H1 (cell line): ENCODE results near the gene NT5DC3. TPM values are rescaled to one million over a fixed set of nuclear protein-coding genes. Genes with fewer than 3 reads are reported as not detected.
A peak's percentile ranks its signal among the peaks of the same experiment; 100 is the strongest.

ENCODE experiments used
- CTCF ChIA-PET: fragments of 300-600 bp; sonication (Branson Sonifier 250); formaldehyde crosslinking; loops from one replicate; lab custom pipeline; 2021; ENCODE audit not compliant: partially characterized antibody; lab: Charles Lee
- POLR2A ChIA-PET: fragments of 300-600 bp; sonication (Branson Sonifier 250); formaldehyde crosslinking; loops from one replicate; lab custom pipeline; 2021; ENCODE audit warnings: inconsistent platforms; ENCODE audit not compliant: partially characterized antibody; lab: Charles Lee
- DNase-seq, 2 experiments: peaks; one replicate each; pipeline versions ENCODE4 v3.0.0 to v3.0.0-alpha.2; 2010 to 2022; ENCODE audit warnings: low spot score in 2 of 2, low read depth in 1 of 2, mixed read lengths in 1 of 2
- FAIRE-seq: peaks from 2 replicates; lab custom pipeline; 2011; peaks lifted over from hg19 to GRCh38; lab: Jason Lieb, UNC
- H2AFZ ChIP-seq: 2 replicates; pipeline ENCODE4 v1.8.1; 2012; ENCODE audit warnings: low read length, inconsistent platforms
- H2AK5ac ChIP-seq: 2 replicates; pipeline ENCODE4 v1.6.1; 2013; ENCODE audit warnings: low read depth, low read length
- H2BK120ac ChIP-seq: replicated peaks from 2 replicates; pipeline ENCODE3; 2013; ENCODE audit warnings: low read depth, low read length, inconsistent platforms
- H2BK12ac ChIP-seq: 2 replicates; pipeline ENCODE4 v1.6.1; 2013; ENCODE audit warnings: low read depth, low read length
- H2BK15ac ChIP-seq: 2 replicates; pipeline ENCODE4 v1.6.1; 2013; ENCODE audit warnings: low read length
- H2BK20ac ChIP-seq: 2 replicates; pipeline ENCODE4 v1.6.1; 2013; ENCODE audit warnings: low read length
- H2BK5ac ChIP-seq: 2 replicates; pipeline ENCODE4 v1.6.1; 2013; ENCODE audit warnings: low read depth, low read length
- H3K14ac ChIP-seq: 2 replicates; pipeline ENCODE4 v1.6.1; 2013; ENCODE audit warnings: inconsistent platforms; ENCODE audit not compliant: insufficient read length
- H3K18ac ChIP-seq: 2 replicates; pipeline ENCODE4 v1.6.1; 2013; ENCODE audit warnings: low read length; ENCODE audit errors: extremely low read depth
- H3K23ac ChIP-seq: 2 replicates; pipeline ENCODE4 v1.6.1; 2013; ENCODE audit warnings: inconsistent platforms; ENCODE audit not compliant: insufficient read length
- H3K23me2 ChIP-seq: 2 replicates; pipeline ENCODE4 v1.6.1; 2013; ENCODE audit warnings: low read depth, low read length
- H3K27ac ChIP-seq: 2 replicates; pipeline ENCODE4 v1.6.1; 2011; ENCODE audit warnings: low read depth, low read length, inconsistent platforms
- H3K27me3 ChIP-seq, 4 experiments: replicated peaks in 1 of 4; 1 replicate in 1 of 4; 2 replicates in 3 of 4; pipeline versions ENCODE4 v1.6.1 to v1.8.1; 2011 to 2013; ENCODE audit warnings: low read length in 3 of 4, mild to moderate bottlenecking in 3 of 4, inconsistent platforms in 2 of 4, mixed read lengths in 2 of 4, moderate library complexity in 1 of 4; ENCODE audit not compliant: control insufficient read depth in 3 of 4, insufficient read depth in 3 of 4; ENCODE audit errors: extremely low read depth in 1 of 4
- H3K36me3 ChIP-seq, 4 experiments: 2 replicates each; pipeline versions ENCODE4 v1.6.1 to v1.8.1; 2011 to 2013; ENCODE audit warnings: mild to moderate bottlenecking in 4 of 4, low read length in 3 of 4, moderate library complexity in 2 of 4, control low read depth in 1 of 4, inconsistent platforms in 1 of 4; ENCODE audit not compliant: insufficient read depth in 4 of 4, control insufficient read depth in 2 of 4
- H3K4ac ChIP-seq: replicated peaks from 2 replicates; pipeline ENCODE3; 2013; ENCODE audit warnings: low read length, low read depth, mixed read lengths, inconsistent platforms; ENCODE audit not compliant: insufficient read length
- H3K4me1 ChIP-seq, 4 experiments: replicated peaks in 1 of 4; 1 replicate in 1 of 4; 2 replicates in 3 of 4; pipeline versions ENCODE4 v1.6.1 to v1.8.1; 2011 to 2013; ENCODE audit warnings: low read length in 3 of 4, inconsistent platforms in 2 of 4, mixed read lengths in 1 of 4; ENCODE audit not compliant: insufficient read depth in 4 of 4, control insufficient read depth in 3 of 4
- H3K4me2 ChIP-seq, 2 experiments: 2 replicates each; pipeline versions ENCODE4 v1.6.1 to v1.8.1; 2011 to 2013; ENCODE audit warnings: low read depth in 2 of 2, low read length in 2 of 2, control low read depth in 1 of 2, inconsistent platforms in 1 of 2, mild to moderate bottlenecking in 1 of 2; ENCODE audit not compliant: insufficient read depth in 1 of 2
- H3K4me3 ChIP-seq, 4 experiments: fragments of 200-600, 300-600 bp in 1 of 4; sonication (generic), shearing (Covaris generic), sonication (Bioruptor Twin) in 1 of 4; 2 replicates each; pipeline versions ENCODE4 v1.5.1 to v1.8.1; 2011 to 2016; ENCODE audit warnings: low read length in 4 of 4, low read depth in 3 of 4, control low read depth in 2 of 4, inconsistent platforms in 2 of 4, mild to moderate bottlenecking in 2 of 4, mixed read lengths in 1 of 4, moderate library complexity in 1 of 4; ENCODE audit not compliant: insufficient read depth in 2 of 4; ENCODE audit errors: extremely low read depth in 1 of 4
- H3K56ac ChIP-seq: replicated peaks from 2 replicates; pipeline ENCODE3; 2013; ENCODE audit warnings: low read depth, mild to moderate bottlenecking, mixed read lengths, low read length, inconsistent platforms; ENCODE audit not compliant: insufficient read length
- H3K79me1 ChIP-seq: 2 replicates; pipeline ENCODE4 v1.6.1; 2013; ENCODE audit warnings: low read depth, low read length, control low read depth
- H3K79me2 ChIP-seq, 2 experiments: 2 replicates each; pipeline versions ENCODE4 v1.6.1 to v1.8.1; 2012 to 2013; ENCODE audit warnings: low read length in 2 of 2, mild to moderate bottlenecking in 2 of 2, inconsistent platforms in 1 of 2; ENCODE audit not compliant: insufficient read depth in 2 of 2, control insufficient read depth in 1 of 2
- H3K9ac ChIP-seq, 4 experiments: replicated peaks in 1 of 4; 1 replicate in 1 of 4; 2 replicates in 3 of 4; pipeline versions ENCODE4 v1.6.1 to v1.8.1; 2011 to 2013; ENCODE audit warnings: low read depth in 3 of 4, low read length in 3 of 4, control low read depth in 2 of 4, mild to moderate bottlenecking in 2 of 4, moderate library complexity in 2 of 4, inconsistent platforms in 1 of 4; ENCODE audit errors: extremely low read depth in 1 of 4
- H3K9me3 ChIP-seq, 2 experiments: 2 replicates each; pipeline versions ENCODE4 v1.6.1 to v1.8.1; 2012 to 2013; ENCODE audit warnings: mild to moderate bottlenecking in 2 of 2, moderate library complexity in 2 of 2, control low read depth in 1 of 2, inconsistent platforms in 1 of 2, low read depth in 1 of 2, low read length in 1 of 2, mixed read lengths in 1 of 2; ENCODE audit not compliant: insufficient read depth in 2 of 2
- H4K20me1 ChIP-seq, 2 experiments: replicated peaks in 1 of 2; 2 replicates each; pipeline versions ENCODE3 to v1.8.1; 2011 to 2013; ENCODE audit warnings: inconsistent platforms in 2 of 2, low read length in 2 of 2, mild to moderate bottlenecking in 1 of 2; ENCODE audit not compliant: insufficient read depth in 2 of 2, control insufficient read depth in 1 of 2
- H4K5ac ChIP-seq: 2 replicates; pipeline ENCODE4 v1.6.1; 2013; ENCODE audit warnings: low read length, low read depth, mixed read lengths, inconsistent platforms; ENCODE audit not compliant: insufficient read length
- H4K8ac ChIP-seq: 2 replicates; pipeline ENCODE4 v1.8.0; 2013; ENCODE audit warnings: mild to moderate bottlenecking, moderate library complexity, low read length, inconsistent platforms; ENCODE audit not compliant: insufficient read depth; ENCODE audit errors: extremely low read depth
- H4K91ac ChIP-seq: replicated peaks from 2 replicates; pipeline ENCODE3; 2013; ENCODE audit warnings: low read length, mixed read lengths, inconsistent platforms; ENCODE audit not compliant: insufficient read length
- BCL11A ChIP-seq, 2 experiments: IDR thresholded peaks; one replicate each; pipeline ENCODE4 v1.6.1; 2011; ENCODE audit warnings: low read depth in 2 of 2, low read length in 2 of 2, mild to moderate bottlenecking in 2 of 2
- BRCA1 ChIP-seq: IDR thresholded peaks from 2 replicates; pipeline ENCODE4 v1.6.1; 2012; ENCODE audit warnings: low read depth, low read length, improper control_type of control experiment
- CBX8 ChIP-seq: fragments of 300-800, 300-1000 bp; sonication (generic); IDR thresholded peaks from 2 replicates; pipeline ENCODE4 v1.7.1; 2016; ENCODE audit warnings: low read depth, low read length, borderline replicate concordance
- CHD2 ChIP-seq: IDR thresholded peaks from 2 replicates; pipeline ENCODE4 v1.6.1; 2012; ENCODE audit warnings: low read length, improper control_type of control experiment
- CREB1 ChIP-seq: IDR thresholded peaks from 2 replicates; pipeline ENCODE4 v1.6.1; 2012; ENCODE audit warnings: inconsistent platforms
- EZH2 ChIP-seq: fragments of 200-600 bp; sonication (generic); IDR thresholded peaks from 2 replicates; pipeline ENCODE4 v1.7.1; 2012; ENCODE audit warnings: low read depth, mild to moderate bottlenecking, moderate library complexity, low read length, inconsistent platforms; ENCODE audit not compliant: severe bottlenecking
- GTF2F1 ChIP-seq: IDR thresholded peaks from 2 replicates; pipeline ENCODE4 v1.6.1; 2012; ENCODE audit warnings: low read depth, low read length, improper control_type of control experiment, borderline replicate concordance
- HDAC6 ChIP-seq: IDR thresholded peaks from one replicate; pipeline ENCODE4 v1.7.1; 2012; ENCODE audit warnings: low read depth, mild to moderate bottlenecking, inconsistent platforms, low read length, moderate library complexity
- MAFK ChIP-seq: IDR thresholded peaks from 2 replicates; pipeline ENCODE4 v1.6.1; 2012; ENCODE audit warnings: low read depth, mild to moderate bottlenecking, improper control_type of control experiment, low read length
- PHF8 ChIP-seq: fragments of 200-600 bp; sonication (generic); conservative IDR thresholded peaks from 2 replicates; pipeline ENCODE4 v1.7.1; 2012; ENCODE audit warnings: low read depth, mild to moderate bottlenecking, inconsistent platforms, low read length, moderate library complexity
- POLR2A ChIP-seq, 2 experiments: IDR thresholded peaks; 1 replicate in 1 of 2; 2 replicates in 1 of 2; pipeline ENCODE4 v1.6.1; 2011; ENCODE audit warnings: low read depth in 2 of 2, low read length in 2 of 2, mild to moderate bottlenecking in 2 of 2; ENCODE audit errors: control extremely low read depth in 1 of 2
- POU5F1 ChIP-seq: IDR thresholded peaks from 2 replicates; pipeline ENCODE4 v1.6.1; 2011; ENCODE audit warnings: low read depth, mild to moderate bottlenecking, low read length, moderate library complexity
- SIX5 ChIP-seq: IDR thresholded peaks from 2 replicates; pipeline ENCODE4 v1.6.1; 2011; ENCODE audit warnings: mild to moderate bottlenecking, low read depth, low read length
- TAF7 ChIP-seq: optimal IDR thresholded peaks from 2 replicates; pipeline ENCODE3; 2011; ENCODE audit warnings: low read depth, mild to moderate bottlenecking, inconsistent platforms, low read length, moderate library complexity, borderline replicate concordance
- WGBS, 2 experiments: shearing (Covaris generic) in 1 of 2; methylation state at CpG; one replicate each; pipeline versions ENCODE4 v1.1.6 to v1.1.7; 2013 to 2015; ENCODE audit warnings: low lambda C conversion rate in 2 of 2, mixed read lengths in 2 of 2, inconsistent platforms in 1 of 2, low coverage in 1 of 2, missing lambda C conversion rate in 1 of 2; ENCODE audit not compliant: insufficient replicate concordance in 2 of 2, insufficient coverage in 1 of 2, insufficient read length in 1 of 2; ENCODE audit errors: extremely low coverage in 1 of 2, missing lambda C conversion rate in 1 of 2; 5-methylcytosine and 5-hydroxymethylcytosine counted together
- polyA plus RNA-seq, 7 experiments: library from polyadenylated mRNA; depleted of rRNA in 3 of 7; stranded (reverse) in 5 of 7; unstranded in 2 of 7; fragments of >200 nt in 5 of 7; fragments of 200-250 nt in 2 of 7; gene quantifications; 1 replicate in 5 of 7; 2 replicates in 1 of 7; 4 replicates in 1 of 7; pipeline versions ENCODE4 v1.2.1 to v1.2.3, GENCODE V29; 2011 to 2013; ENCODE audit warnings: missing spikeins in 2 of 7, mixed read lengths in 2 of 7
- total RNA-seq: library from RNA; stranded (reverse); fragmentation: NEBNext Ultra II Directional; extraction: Animal tissue kit (Norgen Biotek cat#: 25700); gene quantifications from 2 replicates; pipeline ENCODE4 v1.2.1, GENCODE V29; 2021
- TF ChIP-seq, protein P1 (sequence below): IDR thresholded peaks from 2 replicates; pipeline ENCODE4 v1.6.1; 2012; ENCODE audit warnings: inconsistent platforms

The NT5DC3 gene
- total and polyA plus RNA-seq, 2 of the 8 experiments (the other 6 are each of a cell fraction or from before 2014, with no cell fraction given), result 5.4 to 14.8 TPM

DNA sequence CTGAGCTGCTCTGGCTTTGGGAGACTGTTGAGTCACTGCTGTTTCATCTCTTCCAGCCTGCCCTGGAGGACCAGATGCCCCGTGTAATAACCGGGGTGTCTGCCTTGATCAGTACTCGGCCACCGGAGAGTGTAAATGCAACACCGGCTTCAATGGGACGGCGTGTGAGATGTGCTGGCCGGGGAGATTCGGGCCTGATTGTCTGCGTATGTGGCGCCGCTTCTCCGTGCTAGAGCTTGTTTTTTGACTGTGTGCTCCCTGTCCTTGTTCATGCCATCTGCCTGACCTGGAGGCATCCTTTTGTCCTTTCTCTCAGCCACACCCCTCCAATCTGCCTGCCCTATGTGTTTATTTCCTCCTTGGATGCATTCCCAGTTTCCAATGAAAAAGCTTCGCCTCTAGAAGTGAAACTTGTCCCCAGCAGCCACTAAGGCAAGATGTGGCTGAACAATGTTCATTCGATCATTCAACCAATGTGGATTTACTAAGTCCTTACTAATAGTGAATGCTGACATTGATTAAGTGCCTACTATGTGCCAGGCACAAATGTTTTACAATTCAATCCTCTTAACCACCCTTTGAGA lies 98.6 kb downstream of the NT5DC3 start:
- 0 out of 2 replicates have a peak overlapping the region, but pooled peaks have one; percentile 15 for H2AFZ ChIP-seq
- DNase-seq, result no peak
- CTCF ChIA-PET, result interaction anchor here (1.0 to 3.1 kb wide), 7 partner anchors 9 to 110 kb away, joined by 3 to 9 read pairs (median 4); no protein-coding TSS in a partner anchor
- H2BK20ac ChIP-seq, result no peak overlapping the region
- no peak for FAIRE-seq
- no peaks in the 10 kb centered on the region for H3K9me3 ChIP-seq
- H3K79me2 ChIP-seq, result no peaks in the 10 kb centered on the region
- H2BK15ac ChIP-seq, result no peak overlapping the region
- no peak overlapping the region for H4K91ac ChIP-seq
- no peak overlapping the region for H3K27ac ChIP-seq
- H3K23ac ChIP-seq, result no peak overlapping the region
- H2BK5ac ChIP-seq, result no peak overlapping the region
- no peaks in the 10 kb centered on the region for H3K27me3 ChIP-seq
- H2AK5ac ChIP-seq, result no peak overlapping the region
- no peak overlapping the region for H3K56ac ChIP-seq
- H2BK12ac ChIP-seq, result no peak overlapping the region
- no peaks in the 10 kb centered on the region for H3K79me1 ChIP-seq
- no peaks in the 10 kb centered on the region; the same call in 1 of the 2 replicates for H3K23me2 ChIP-seq
- no peak overlapping the region for H3K4me2 ChIP-seq
- H2BK120ac ChIP-seq, result no peak overlapping the region
- H3K14ac ChIP-seq, result no peak overlapping the region
- H3K36me3 ChIP-seq, result no peaks in the 10 kb centered on the region
- no peaks in the 10 kb centered on the region for H4K20me1 ChIP-seq
- H4K5ac ChIP-seq, result no peak overlapping the region
- POLR2A ChIA-PET, result no interaction called here
- no peak overlapping the region for H3K4ac ChIP-seq
- no peak overlapping the region for H3K18ac ChIP-seq
- H4K8ac ChIP-seq, result no peak overlapping the region; the same call in 1 of the 2 replicates
- H3K4me1 ChIP-seq, result no peaks in the 10 kb centered on the region
- no peak overlapping the region for H3K4me3 ChIP-seq
- WGBS, 2 experiments, result 93% methylated on average over 15 of the region's 15 CpGs; no CpG with 5 or more reads in 1 of the 2 experiments
- no peak overlapping the region for H3K9ac ChIP-seq
- TF ChIP-seq EZH2 (no peak), CBX8 (no peak), SIX5 (no peak), BCL11A (IDR thresholded peaks at IDR 0.05; ENCODE audit: low read depth in 2 of 2, low read length in 2 of 2) (no peak), POU5F1 (no peak), HDAC6 (no peak), MAFK (no peak), POLR2A (IDR thresholded peaks at IDR 0.05; ENCODE audit: control extremely low read depth in 1 of 2, low read depth in 2 of 2, low read length in 2 of 2) (no peak), BRCA1 (no peak), CREB1 (no peak), PHF8 (no peak), CHD2 (no peak), TAF7 (no peak), GTF2F1 (no peak)
- TF ChIP-seq, protein P1, sequence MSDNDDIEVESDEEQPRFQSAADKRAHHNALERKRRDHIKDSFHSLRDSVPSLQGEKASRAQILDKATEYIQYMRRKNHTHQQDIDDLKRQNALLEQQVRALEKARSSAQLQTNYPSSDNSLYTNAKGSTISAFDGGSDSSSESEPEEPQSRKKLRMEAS, result no peak
